Cardiac ventricle fibroblast (primary cell): ENCODE measurements around the gene VILL. TPM values are rescaled to one million over a fixed set of nuclear protein-coding genes. Genes with fewer than 3 reads are reported as not detected.

Experiments
- total RNA-seq: library from RNA; depleted of rRNA; stranded (reverse); fragments of >200 nt; gene quantifications from 2 replicates; pipeline ENCODE4 v1.2.3, GENCODE V29; 2015

VILL gene
- total RNA-seq, result 7.2 and 12.9 TPM in 2 replicates

DNA sequence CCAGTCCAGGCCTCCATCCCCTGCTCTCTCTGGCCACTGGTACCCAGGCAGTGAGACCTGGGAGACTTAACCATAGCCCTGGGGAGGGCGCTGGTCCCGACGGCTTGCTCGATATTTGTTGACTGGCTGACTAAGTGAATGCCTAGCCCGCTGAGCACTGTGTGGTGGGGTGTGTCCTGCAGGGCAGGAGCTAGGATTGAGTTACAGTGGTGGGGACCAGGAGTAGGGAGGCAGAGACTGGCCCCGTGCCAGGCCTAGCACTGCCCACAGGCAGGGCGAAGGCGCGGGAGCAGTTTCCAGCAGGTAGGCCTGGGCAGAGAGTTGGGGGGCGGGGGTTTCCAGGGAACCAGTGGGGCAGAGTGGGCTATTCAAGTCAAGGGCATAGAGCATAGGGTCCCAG is at the start of gene VILL:
VILL (plus strand) TSS at position 260 of the 400 bp plus-strand sequence. CDS start 2,887 bp downstream, outside the sequence.

DNA sequence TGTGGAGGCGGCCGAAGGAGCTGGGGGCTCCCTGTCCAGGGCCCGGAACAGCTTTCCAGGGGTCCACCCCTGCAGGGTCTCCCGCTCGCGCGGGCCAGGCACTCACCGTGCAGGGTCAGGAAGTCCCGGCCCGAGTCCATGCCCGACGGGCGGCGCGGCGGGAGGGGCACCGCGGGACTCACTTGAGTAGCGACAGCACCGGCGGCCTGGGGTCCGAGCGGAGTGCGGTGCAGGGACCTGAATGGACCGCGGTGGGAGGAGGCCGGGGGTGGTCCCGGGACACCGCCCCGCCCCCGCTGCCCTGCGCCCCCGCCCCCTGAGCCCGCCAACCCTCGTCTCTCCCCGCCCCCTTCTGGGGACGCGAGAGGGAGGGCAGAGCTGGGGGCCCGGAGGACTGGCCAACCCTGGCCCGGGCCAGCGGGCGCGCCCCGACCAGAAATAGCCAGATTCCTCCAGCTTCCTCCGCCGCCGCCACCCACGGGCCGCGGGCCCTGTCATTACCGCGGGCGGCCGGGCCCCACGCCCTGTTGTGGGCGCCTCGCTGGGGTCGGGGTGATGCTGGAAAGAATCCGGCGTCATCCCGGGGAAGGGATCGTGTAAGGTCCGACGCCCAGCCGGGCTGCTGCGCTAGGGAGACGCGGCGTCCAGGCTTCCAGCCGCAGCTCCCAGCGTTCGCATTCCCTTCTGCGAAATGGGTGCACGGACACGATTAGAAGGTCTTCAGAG is 39.0 kb downstream of the VILL start, which contains the start of gene PLCD1:
PLCD1 (minus strand) TSS at position 243 of the 726 bp plus-strand sequence; CDS start at position 140, 103 bp downstream.

DNA sequence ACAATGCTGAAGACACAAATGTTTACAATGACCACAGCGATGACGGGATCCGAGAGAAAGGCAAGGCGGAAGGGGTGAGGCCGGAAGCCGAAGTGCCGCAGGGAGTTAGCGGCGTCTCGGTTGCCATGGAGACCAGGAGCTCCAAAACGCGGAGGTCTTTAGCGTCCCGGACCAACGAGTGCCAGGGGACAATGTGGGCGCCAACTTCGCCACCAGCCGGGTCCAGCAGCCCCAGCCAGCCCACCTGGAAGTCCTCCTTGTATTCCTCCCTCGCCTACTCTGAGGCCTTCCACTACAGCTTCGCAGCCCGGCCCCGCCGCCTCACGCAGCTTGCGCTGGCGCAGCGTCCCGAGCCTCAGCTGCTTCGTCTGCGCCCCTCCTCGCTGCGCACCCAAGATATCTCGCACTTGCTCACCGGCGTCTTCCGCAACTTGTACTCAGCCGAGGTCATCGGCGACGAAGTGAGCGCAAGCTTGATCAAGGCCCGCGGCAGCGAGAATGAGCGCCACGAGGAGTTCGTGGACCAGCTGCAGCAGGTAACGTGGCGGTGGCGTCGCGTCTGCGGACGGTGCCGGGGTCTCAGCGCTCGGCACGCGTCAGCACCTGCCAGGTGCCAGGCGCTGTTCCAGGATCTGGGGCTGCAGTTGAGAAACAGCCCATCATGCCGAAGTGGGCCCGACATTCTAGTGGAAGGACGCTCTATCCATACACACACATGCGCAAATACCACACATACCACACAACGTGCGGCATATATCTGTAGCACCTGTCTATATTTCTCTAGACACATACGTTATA is 48.7 kb downstream of the VILL start, which contains the start of gene DLEC1:
DLEC1 (plus strand) TSS at position 108 of the 798 bp plus-strand sequence; CDS start at position 126, 18 bp downstream.

Other genes with a start within 250 kb of the VILL start
- 21.8 and 23.3 TPM in 2 replicates for gene CTDSPL, start 128.9 kb upstream of the VILL start, total RNA-seq
- gene PLCD1, start 38.9 kb downstream of the VILL start, total RNA-seq, result 26.6 and 33.5 TPM in 2 replicates
- gene DLEC1, start 48.4 kb downstream of the VILL start, total RNA-seq, result 0.05 and 0.12 TPM in 2 replicates
- gene ACAA1, start 146.3 kb downstream of the VILL start, total RNA-seq, result 50.4 and 53.5 TPM in 2 replicates
- 27.7 and 33.1 TPM in 2 replicates for gene MYD88, start 147.9 kb downstream of the VILL start, total RNA-seq
- 16.1 and 18.4 TPM in 2 replicates for gene OXSR1, start 174.8 kb downstream of the VILL start, total RNA-seq